ENCODE measurements around the gene CR1.
A peak's percentile ranks its signal among the peaks of the same experiment; 100 is the strongest.

- TF ChIP-seq POLR2AphosphoS5 (IDR thresholded peaks at IDR 0.05; ENCODE audit: insufficient read depth, low read depth, low read length) (no peak), GATA2 (IDR thresholded peaks at IDR 0.05; ENCODE audit: insufficient read depth, insufficient read length, low read depth, low read length) (peak; percentile 34), MAX (IDR thresholded peaks at IDR 0.05; ENCODE audit: insufficient read depth, insufficient read length) (no peak), CTCF (IDR thresholded peaks at IDR 0.05; ENCODE audit: extremely low read depth in 1 of 2, insufficient read depth in 1 of 2, low read depth in 1 of 2, low read length in 2 of 2) (no peak), POLR2A (IDR thresholded peaks at IDR 0.05; ENCODE audit: low read depth, low read length) (no peak), EZH2 (IDR thresholded peaks at IDR 0.05; ENCODE audit: borderline replicate concordance, low read depth, low read length, severe bottlenecking) (no peak), JUN (IDR thresholded peaks at IDR 0.05; ENCODE audit: borderline replicate concordance, insufficient read depth, insufficient read length, low read depth) (no peak), MYC (IDR thresholded peaks at IDR 0.05; ENCODE audit: low read depth, low read length) (no peak)
These were observed 132.8 kb downstream of the CR1 start for GRCh38 chr1:207628776-207629175.
